ENCODE data around the gene ANAPC15. TPM values are rescaled to one million over a fixed set of nuclear protein-coding genes. Genes with fewer than 3 reads are reported as not detected.
A peak's percentile ranks its signal among the peaks of the same experiment; 100 is the strongest.

ANAPC15 gene
- total and polyA plus RNA-seq, 2 of the 13 experiments (the other 11 are each of a cell fraction or from before 2014, with no cell fraction given) = 18.8 to 25.7 TPM

GRCh38 chr11:72102946-72103753 lies 9.3 kb downstream of the ANAPC15 start, which contains the start of gene LAMTOR1 (continued):
- TF ChIP-seq KIAA2018 (CRISPR knock-in tag; IDR thresholded peaks at IDR 0.05; ENCODE audit: borderline replicate concordance) = 0 out of 2 replicates have a peak, but pooled peaks have one; percentile 28
- TF ChIP-seq ZNF574 (CRISPR knock-in tag; IDR thresholded peaks at IDR 0.05) = peak; percentile 69
- TF ChIP-seq SCMH1 (CRISPR knock-in tag; IDR thresholded peaks at IDR 0.05; ENCODE audit: borderline replicate concordance) = no peak
- no peak for TF ChIP-seq HBP1 (CRISPR knock-in tag; IDR thresholded peaks at IDR 0.05; ENCODE audit: low read depth)
- 0 out of 2 replicates have a peak, but pooled peaks have one; percentile 52 for TF ChIP-seq AKNA (CRISPR knock-in tag; IDR thresholded peaks at IDR 0.05; ENCODE audit: borderline replicate concordance)
- peak; percentile 55 for TF ChIP-seq ZNF317 (CRISPR knock-in tag; IDR thresholded peaks at IDR 0.05)
- no peak for TF ChIP-seq ZNF234 (CRISPR knock-in tag; conservative IDR thresholded peaks at IDR 0.05)
- TF ChIP-seq NFE2L1 (CRISPR knock-in tag; IDR thresholded peaks at IDR 0.05; ENCODE audit: borderline replicate concordance) = no peak
